ENCODE results near the gene CCDC188.

Gene CCDC188

GRCh38 chr22:20145206-20145831, 5.5 kb downstream of the CCDC188 start:
- no peak for DNase-seq (ENCODE audit: low read depth, low spot score)
- in situ Hi-C loops (cut with HindIII; ENCODE audit: low sequenced_read_pairs) = no loop called here
- no peak overlapping the region for H3K4me3 ChIP-seq (ENCODE audit: low read depth, low read length)
- TF ChIP-seq CTCF (IDR thresholded peaks at IDR 0.05; ENCODE audit: low read depth, low read length) = no peak

GRCh38 chr22:20143883-20144665, 6.8 kb downstream of the CCDC188 start:
- DNase-seq (ENCODE audit: low read depth, low spot score) = no peak
- no peak overlapping the region for H3K4me3 ChIP-seq (ENCODE audit: low read depth, low read length)
- no peak for TF ChIP-seq CTCF (IDR thresholded peaks at IDR 0.05; ENCODE audit: low read depth, low read length)
- in situ Hi-C loops (cut with HindIII; ENCODE audit: low sequenced_read_pairs) = no loop called here

- no peak overlapping the region for H3K4me3 ChIP-seq (ENCODE audit: low read depth, low read length)
- in situ Hi-C loops (cut with HindIII; ENCODE audit: low sequenced_read_pairs) = no loop called here
- TF ChIP-seq CTCF (IDR thresholded peaks at IDR 0.05; ENCODE audit: low read depth, low read length) = no peak
- no peak for DNase-seq (ENCODE audit: low read depth, low spot score)
Observed at GRCh38 chr22:20142711-20143621, 7.9 kb downstream of the CCDC188 start.

- in situ Hi-C loops (cut with HindIII; ENCODE audit: low sequenced_read_pairs) = no loop called here
- no peak for TF ChIP-seq CTCF (IDR thresholded peaks at IDR 0.05; ENCODE audit: low read depth, low read length)
- peak; percentile 58 for DNase-seq (ENCODE audit: low read depth, low spot score)
- H3K4me3 ChIP-seq (ENCODE audit: low read depth, low read length) = no peak overlapping the region
Observed at GRCh38 chr22:20141186-20142077, 9.4 kb downstream of the CCDC188 start.

GRCh38 chr22:20140521-20140964, 10.3 kb downstream of the CCDC188 start:
- in situ Hi-C loops (cut with HindIII; ENCODE audit: low sequenced_read_pairs) = no loop called here
- no peak for DNase-seq (ENCODE audit: low read depth, low spot score)
- H3K4me3 ChIP-seq (ENCODE audit: low read depth, low read length) = no peak overlapping the region
- no peak for TF ChIP-seq CTCF (IDR thresholded peaks at IDR 0.05; ENCODE audit: low read depth, low read length)
